Lower leg skin (tissue), 4 donors: ENCODE results near the gene FIS1. TPM values are rescaled to one million over a fixed set of nuclear protein-coding genes. Genes with fewer than 3 reads are reported as not detected.
"Not testable (repeated sequence)": the region's sequence is repeated elsewhere in the genome, so short reads cannot be mapped to it uniquely, and the experiment has no call there.

Experiments used
- DNase-seq, 2 donors: peaks; one replicate each; pipeline ENCODE4 v3.0.0-alpha.2; 2019; ENCODE audit warnings: low spot score in 2 of 2
- H3K4me3 ChIP-seq: fragments of 200-600 bp; sonication (generic); 2 replicates; pipeline ENCODE4 v1.5.1; 2017; ENCODE audit warnings: mild to moderate bottlenecking, low read depth; ENCODE audit not compliant: poor library complexity, severe bottlenecking
- POLR2A ChIP-seq, 2 donors: fragments of 450-650 bp; IDR thresholded peaks; one replicate each; pipeline ENCODE4 v1.6.1; 2016 to 2017; ENCODE audit warnings: antibody characterized with exemption in 2 of 2, mild to moderate bottlenecking in 1 of 2, moderate library complexity in 1 of 2
- WGBS, 2 donors: methylation state at CpG; one replicate each; pipeline ENCODE4 v1.1.5; 2018; 5-methylcytosine and 5-hydroxymethylcytosine counted together
- intact Hi-C: fragments of 100-400 bp; cut with DNase I; formaldehyde crosslinking; loops from one replicate; pipeline ENCODE4 v1.15.0; 2023; ENCODE audit warnings: low total_unique reads
- total RNA-seq, 4 donors: library from RNA; depleted of rRNA; stranded (reverse); fragments of >200 nt; gene quantifications; one replicate each; pipeline ENCODE4 v1.1.0, GENCODE V29; 2016
- TF ChIP-seq, protein P1 (sequence below), 3 donors: fragments of 450-650 bp; IDR thresholded peaks; one replicate each; pipeline ENCODE4 v1.5.1; 2016; ENCODE audit warnings: antibody characterized with exemption in 3 of 3, mild to moderate bottlenecking in 3 of 3, moderate library complexity in 2 of 3

The FIS1 gene
- total RNA-seq, 4 donors from 2014 or later, result 162 to 273 (median 213) TPM

DNA sequence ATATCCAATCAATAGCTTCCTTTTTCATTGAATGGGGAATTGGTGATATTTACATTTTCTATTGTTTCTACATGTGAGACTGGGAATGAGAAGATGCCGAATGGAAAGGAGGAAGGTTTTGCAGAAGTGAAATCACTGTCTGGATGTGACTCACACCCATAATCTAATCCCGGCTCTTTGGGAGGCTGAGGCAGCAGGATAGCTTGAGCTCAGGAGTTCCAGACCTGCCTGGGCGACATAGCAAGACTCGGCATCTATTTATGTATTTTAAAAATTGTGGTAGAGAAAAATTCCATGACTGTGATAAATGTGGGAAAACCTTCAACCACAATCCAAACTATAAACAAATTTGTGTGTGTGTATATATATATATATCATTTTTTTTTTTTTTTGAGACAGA lies 10.9 kb upstream of the FIS1 start:
- no peak overlapping the region for H3K4me3 ChIP-seq
- intact Hi-C loops, result no loop called here
- 65 to 67% methylated on average over 4 of the region's 4 CpGs for WGBS, 2 donors
- no peak for DNase-seq
- TF ChIP-seq, protein P1, sequence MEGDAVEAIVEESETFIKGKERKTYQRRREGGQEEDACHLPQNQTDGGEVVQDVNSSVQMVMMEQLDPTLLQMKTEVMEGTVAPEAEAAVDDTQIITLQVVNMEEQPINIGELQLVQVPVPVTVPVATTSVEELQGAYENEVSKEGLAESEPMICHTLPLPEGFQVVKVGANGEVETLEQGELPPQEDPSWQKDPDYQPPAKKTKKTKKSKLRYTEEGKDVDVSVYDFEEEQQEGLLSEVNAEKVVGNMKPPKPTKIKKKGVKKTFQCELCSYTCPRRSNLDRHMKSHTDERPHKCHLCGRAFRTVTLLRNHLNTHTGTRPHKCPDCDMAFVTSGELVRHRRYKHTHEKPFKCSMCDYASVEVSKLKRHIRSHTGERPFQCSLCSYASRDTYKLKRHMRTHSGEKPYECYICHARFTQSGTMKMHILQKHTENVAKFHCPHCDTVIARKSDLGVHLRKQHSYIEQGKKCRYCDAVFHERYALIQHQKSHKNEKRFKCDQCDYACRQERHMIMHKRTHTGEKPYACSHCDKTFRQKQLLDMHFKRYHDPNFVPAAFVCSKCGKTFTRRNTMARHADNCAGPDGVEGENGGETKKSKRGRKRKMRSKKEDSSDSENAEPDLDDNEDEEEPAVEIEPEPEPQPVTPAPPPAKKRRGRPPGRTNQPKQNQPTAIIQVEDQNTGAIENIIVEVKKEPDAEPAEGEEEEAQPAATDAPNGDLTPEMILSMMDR (IDR thresholded peaks at IDR 0.05), result no peak
- TF ChIP-seq POLR2A (IDR thresholded peaks at IDR 0.05), result no peak

DNA sequence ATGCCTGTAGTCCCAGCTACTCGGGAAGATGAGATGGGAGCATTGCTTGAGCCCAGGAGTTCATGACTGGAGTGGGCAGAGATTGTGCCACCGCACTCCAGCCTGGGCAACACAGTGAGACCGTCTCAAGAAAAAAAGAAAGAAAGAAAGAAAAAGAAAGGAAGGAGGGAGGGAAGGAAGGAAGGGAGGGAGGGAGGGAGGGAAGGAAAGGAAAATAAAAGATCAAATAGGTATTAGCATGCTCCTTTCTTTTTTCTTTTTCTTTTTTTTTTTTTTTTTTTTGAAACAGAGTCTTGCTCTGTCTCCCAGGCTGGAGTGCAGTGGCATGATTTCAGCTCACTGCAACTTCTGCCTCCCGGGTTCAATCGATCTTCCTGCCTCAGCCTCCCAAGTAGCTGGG lies 8.3 kb upstream of the FIS1 start:
- H3K4me3 ChIP-seq, intact Hi-C loops, DNase-seq: not testable (repeated sequence)
- WGBS, 2 donors, result 88 to 91% methylated on average over 5 of the region's 5 CpGs

DNA sequence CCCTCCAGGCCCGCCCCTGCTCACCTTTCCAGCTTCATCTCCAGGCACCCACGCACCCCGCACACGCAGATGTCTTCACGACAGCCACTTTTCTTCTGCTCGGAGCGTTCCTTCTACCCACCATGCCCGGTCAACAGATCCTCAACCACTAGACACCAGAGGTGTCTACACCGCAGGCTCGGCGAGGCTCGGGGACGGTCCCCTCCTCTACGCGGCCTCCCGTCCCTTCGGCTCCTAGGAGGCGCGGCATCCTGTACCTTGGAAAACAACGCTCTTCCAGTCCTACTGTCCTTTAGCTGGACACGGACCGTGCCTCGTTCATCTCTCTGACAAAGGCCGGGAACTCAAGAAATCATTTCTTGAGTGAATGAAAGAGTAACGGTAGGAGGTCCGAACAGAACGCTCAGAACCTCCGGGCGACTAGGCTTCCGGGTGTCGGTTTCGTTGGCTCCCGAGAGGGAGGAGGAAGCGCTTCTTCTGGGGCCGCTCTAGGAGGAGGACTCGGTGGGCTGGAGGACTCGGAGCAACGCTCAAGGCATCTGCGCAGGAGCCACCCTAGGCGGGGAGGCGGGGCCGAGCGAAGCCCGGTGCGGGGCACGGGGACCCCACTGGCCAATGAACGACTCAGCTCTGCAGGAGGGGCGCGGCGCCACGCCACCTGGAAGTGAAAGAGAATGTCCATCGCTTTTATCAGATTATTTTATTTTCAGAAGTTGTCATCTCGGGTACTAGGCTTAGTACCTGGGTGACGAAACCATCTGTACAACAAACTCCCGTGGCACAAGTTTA lies 7.2 kb upstream of the FIS1 start:
- no peak for TF ChIP-seq POLR2A (IDR thresholded peaks at IDR 0.05)
- TF ChIP-seq, protein P1 (IDR thresholded peaks at IDR 0.05), result no peak
- H3K4me3 ChIP-seq, result peak overlapping the region; percentile 73
- WGBS, 2 donors, result 0 to 1% methylated on average over 46 to 55 of the region's 55 CpGs
- DNase-seq, result peak; percentile 95 to 99
- intact Hi-C loops, result no loop called here

DNA sequence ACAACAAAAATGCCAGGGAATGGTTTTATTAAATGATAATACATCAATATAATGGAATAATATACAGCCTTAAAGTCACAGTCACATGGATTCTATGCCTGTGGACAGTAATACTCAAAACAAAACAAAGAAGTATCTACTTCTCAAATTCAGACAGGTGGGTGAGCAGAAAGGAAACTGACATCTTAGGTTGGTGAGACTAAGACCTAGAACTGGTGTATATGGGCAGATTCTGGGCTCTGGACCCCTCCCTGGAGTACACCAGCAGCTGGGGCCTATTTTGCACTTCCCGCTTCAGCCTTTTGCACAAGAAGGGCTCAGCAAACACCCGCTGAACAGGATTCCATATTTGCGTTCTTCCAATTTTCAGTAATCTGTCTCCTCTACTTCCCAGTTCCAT lies 5.4 kb upstream of the FIS1 start:
- WGBS, 2 donors, result 88 to 89% methylated on average over 3 of the region's 3 CpGs
- no peak for DNase-seq
- intact Hi-C loops, result no loop called here
- TF ChIP-seq POLR2A (IDR thresholded peaks at IDR 0.05), result no peak
- TF ChIP-seq, protein P1 (IDR thresholded peaks at IDR 0.05), result no peak
- H3K4me3 ChIP-seq, result no peak overlapping the region

DNA sequence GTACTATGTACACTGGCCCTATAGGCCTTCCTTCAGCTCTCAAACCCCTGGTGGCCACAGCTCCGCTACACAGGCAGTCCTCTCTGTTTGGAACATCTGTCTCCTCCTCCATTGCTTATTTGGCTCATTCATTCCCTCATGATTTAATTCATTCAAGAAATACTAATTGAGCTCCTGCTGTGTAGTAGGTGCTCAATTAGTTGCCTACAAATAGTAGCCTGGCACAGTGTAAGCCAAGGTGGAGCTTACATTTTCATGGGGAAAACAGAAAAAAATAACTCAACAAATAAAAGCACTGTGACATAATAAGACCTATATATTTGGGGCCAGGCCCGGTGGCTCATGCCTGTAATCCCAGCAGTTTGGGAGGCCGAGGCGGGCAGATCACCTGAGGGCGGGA lies 3.4 kb upstream of the FIS1 start:
- no peak for TF ChIP-seq POLR2A (IDR thresholded peaks at IDR 0.05)
- TF ChIP-seq, protein P1 (IDR thresholded peaks at IDR 0.05), result no peak
- DNase-seq, result no peak
- H3K4me3 ChIP-seq, result no peak overlapping the region
- intact Hi-C loops, result no loop called here
- WGBS, 2 donors, result 93 to 98% methylated on average over 5 of the region's 5 CpGs

DNA sequence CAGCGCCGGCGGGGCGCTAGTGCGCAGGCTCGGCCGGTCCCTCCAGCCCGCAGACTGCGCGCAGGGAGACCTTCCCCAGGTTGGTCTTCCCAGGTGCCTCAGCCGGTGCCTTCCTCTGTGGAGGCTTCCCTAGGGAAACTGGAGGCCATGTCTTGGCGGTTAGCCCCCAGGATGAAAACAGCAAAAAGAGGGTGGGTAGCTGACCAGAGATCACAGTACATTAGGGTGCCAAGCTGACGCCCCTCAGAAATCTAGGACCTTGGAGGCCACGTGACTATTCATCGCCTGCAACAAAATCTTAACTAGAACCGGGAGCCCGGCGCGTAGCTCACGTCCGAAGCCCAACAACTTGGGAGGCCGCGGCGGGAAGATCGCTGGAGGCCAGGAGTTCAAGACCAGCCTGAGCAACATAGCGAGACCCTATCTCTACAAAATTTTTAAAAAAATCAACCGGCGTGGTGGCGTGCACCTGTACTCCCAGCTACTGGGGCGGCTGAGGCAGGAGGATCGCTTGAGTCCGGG lies 327 bp upstream of the FIS1 start:
- intact Hi-C loops, result no loop called here
- peak overlapping the region; percentile 67 for H3K4me3 ChIP-seq
- WGBS, 2 donors, result 31 to 34% methylated on average over 29 to 32 of the region's 32 CpGs
- no peak for DNase-seq
- TF ChIP-seq POLR2A (IDR thresholded peaks at IDR 0.05), result no peak
- TF ChIP-seq, protein P1 (IDR thresholded peaks at IDR 0.05), result no peak
